IMR-90 (cell line): ENCODE data around the gene NSUN4. TPM values are rescaled to one million over a fixed set of nuclear protein-coding genes. Genes with fewer than 3 reads are reported as not detected.
A peak's percentile ranks its signal among the peaks of the same experiment; 100 is the strongest.

ENCODE experiments used
- ATAC-seq: fragments of 200-7000 bp; cut with Tn5 transposase; 2 replicates; pipeline ENCODE4 v1.9.1; 2020; ENCODE audit warnings: low read depth, mild to moderate bottlenecking, moderate library complexity
- BruUV-seq: library from RNA; stranded (reverse); fragments of 400-500 nt; replicated peaks from 2 replicates; lab custom pipeline; 2021; lab: Mats Ljungman, UMichigan
- CTCF ChIA-PET: fragments of 300-600 bp; formaldehyde crosslinking; extraction: SDS; loops from one replicate; lab custom pipeline; 2021; ENCODE audit warnings: antibody characterized with exemption; lab: Yijun Ruan, JAX
- POLR2A ChIA-PET: fragments of 300-600 bp; sonication (Branson Sonifier 250); formaldehyde crosslinking; loops from one replicate; lab custom pipeline; 2022; ENCODE audit warnings: antibody characterized with exemption; ENCODE audit not compliant: unreplicated experiment; lab: Charles Lee
- DNase-seq: peaks from one replicate; pipeline ENCODE4 v3.0.0; 2013
- H2AFZ ChIP-seq: replicated peaks from 2 replicates; pipeline ENCODE3; 2013; ENCODE audit warnings: low read length, mild to moderate bottlenecking; ENCODE audit not compliant: poor library complexity
- H2AK5ac ChIP-seq: 2 replicates; pipeline ENCODE4 v1.6.1; 2013; ENCODE audit warnings: low read depth, low read length, inconsistent platforms
- H2AK9ac ChIP-seq: replicated peaks from 2 replicates; pipeline ENCODE3; 2013; ENCODE audit warnings: mild to moderate bottlenecking, low read depth, low read length, moderate library complexity; ENCODE audit not compliant: poor library complexity
- H2BK120ac ChIP-seq: 2 replicates; pipeline ENCODE4 v1.6.1; 2013; ENCODE audit warnings: low read depth, low read length, inconsistent platforms
- H2BK15ac ChIP-seq: 3 replicates; pipeline ENCODE4 v1.6.1; 2013; ENCODE audit warnings: low read depth, low read length, inconsistent platforms
- H2BK20ac ChIP-seq: 2 replicates; pipeline ENCODE4 v1.6.1; 2013; ENCODE audit warnings: low read depth, mild to moderate bottlenecking, inconsistent platforms, low read length, moderate library complexity
- H2BK5ac ChIP-seq: 2 replicates; pipeline ENCODE4 v1.6.1; 2013; ENCODE audit warnings: mild to moderate bottlenecking, low read depth, low read length, inconsistent platforms; ENCODE audit not compliant: poor library complexity, severe bottlenecking
- H3K14ac ChIP-seq: replicated peaks from 2 replicates; pipeline ENCODE4 v1.6.1; 2013; ENCODE audit warnings: low read depth, low read length, inconsistent platforms
- H3K18ac ChIP-seq: 2 replicates; pipeline ENCODE4 v1.6.1; 2013; ENCODE audit warnings: low read depth, low read length, control low read depth
- H3K23ac ChIP-seq: 2 replicates; pipeline ENCODE4 v1.6.1; 2013; ENCODE audit warnings: low read depth, low read length, inconsistent platforms
- H3K27ac ChIP-seq: 2 replicates; pipeline ENCODE4 v1.5.1; 2013; ENCODE audit warnings: mild to moderate bottlenecking, control low read depth, low read length; ENCODE audit not compliant: insufficient read depth
- H3K27me3 ChIP-seq: 2 replicates; pipeline ENCODE4 v1.6.1; 2013; ENCODE audit warnings: low read length; ENCODE audit not compliant: control insufficient read depth, insufficient read depth
- H3K36me3 ChIP-seq: 2 replicates; pipeline ENCODE4 v1.6.1; 2013; ENCODE audit warnings: low read length, mixed read lengths; ENCODE audit not compliant: control insufficient read depth, insufficient read depth
- H3K4ac ChIP-seq: 2 replicates; pipeline ENCODE4 v1.6.1; 2013; ENCODE audit warnings: low read depth, low read length, inconsistent platforms
- H3K4me1 ChIP-seq: 2 replicates; pipeline ENCODE4 v1.6.1; 2013; ENCODE audit warnings: low read length, mixed read lengths; ENCODE audit not compliant: control insufficient read depth, insufficient read depth
- H3K4me2 ChIP-seq: 2 replicates; pipeline ENCODE4 v1.6.1; 2013; ENCODE audit warnings: low read depth, mild to moderate bottlenecking, control low read depth, low read length, moderate library complexity
- H3K4me3 ChIP-seq: 2 replicates; pipeline ENCODE4 v1.5.1; 2013; ENCODE audit warnings: low read depth, mild to moderate bottlenecking, control low read depth, low read length, moderate library complexity; ENCODE audit not compliant: insufficient read depth
- H3K56ac ChIP-seq: 2 replicates; pipeline ENCODE4 v1.6.1; 2013; ENCODE audit warnings: low read length, inconsistent platforms; ENCODE audit not compliant: insufficient read depth; ENCODE audit errors: extremely low read depth
- H3K79me1 ChIP-seq, 2 experiments: 2 replicates each; pipeline ENCODE4 v1.6.1; 2013; ENCODE audit warnings: low read length in 2 of 2, inconsistent platforms in 1 of 2, low read depth in 1 of 2
- H3K9ac ChIP-seq: 2 replicates; pipeline ENCODE4 v1.6.1; 2013; ENCODE audit warnings: low read depth, low read length, control low read depth
- H3K9me1 ChIP-seq: 2 replicates; pipeline ENCODE4 v1.6.1; 2013; ENCODE audit warnings: low read length, inconsistent platforms; ENCODE audit not compliant: insufficient read depth
- H3K9me3 ChIP-seq: 2 replicates; pipeline ENCODE4 v1.6.1; 2013; ENCODE audit warnings: low read length; ENCODE audit not compliant: control insufficient read depth, insufficient read depth
- H4K20me1 ChIP-seq: 2 replicates; pipeline ENCODE4 v1.6.1; 2013; ENCODE audit warnings: low read length, inconsistent platforms; ENCODE audit not compliant: insufficient read depth
- H4K5ac ChIP-seq: 2 replicates; pipeline ENCODE4 v1.6.1; 2013; ENCODE audit warnings: mild to moderate bottlenecking, low read depth, low read length, control low read depth
- H4K8ac ChIP-seq, 2 experiments: 2 replicates each; pipeline ENCODE4 v1.6.1; 2013; ENCODE audit warnings: low read depth in 2 of 2, low read length in 2 of 2, control low read depth in 1 of 2, inconsistent platforms in 1 of 2
- H4K91ac ChIP-seq: 2 replicates; pipeline ENCODE4 v1.6.1; 2013; ENCODE audit warnings: low read depth, low read length, inconsistent platforms; ENCODE audit not compliant: insufficient read depth
- BHLHE40 ChIP-seq: fragments of 150-350 bp; IDR thresholded peaks from 2 replicates; pipeline ENCODE4 v1.6.1; 2016; ENCODE audit warnings: mild to moderate bottlenecking, low read depth, low read length
- CHD1 ChIP-seq: IDR thresholded peaks from 2 replicates; pipeline ENCODE4 v1.6.1; 2012; ENCODE audit warnings: low read depth, low read length, improper control_type of control experiment
- CTCF ChIP-seq: conservative IDR thresholded peaks from 2 replicates; pipeline ENCODE4 v1.5.1; 2012; ENCODE audit warnings: mild to moderate bottlenecking, low read depth, low read length, improper control_type of control experiment
- MAZ ChIP-seq: IDR thresholded peaks from 2 replicates; pipeline ENCODE4 v1.6.1; 2012; ENCODE audit warnings: low read depth, mild to moderate bottlenecking, low read length, improper control_type of control experiment, moderate library complexity, borderline replicate concordance
- NFE2L2 ChIP-seq: fragments of 150-350 bp; IDR thresholded peaks from 2 replicates; pipeline ENCODE4 v1.6.1; 2016; ENCODE audit warnings: low read depth, mild to moderate bottlenecking, low read length
- RFX5 ChIP-seq: IDR thresholded peaks from 2 replicates; pipeline ENCODE4 v1.8.0; 2012; ENCODE audit warnings: low read depth, mild to moderate bottlenecking, low read length, moderate library complexity
- WGBS, 2 experiments: methylation state at CpG; one replicate each; pipeline versions ENCODE4 v1.1.5 to v1.1.7; 2013; ENCODE audit warnings: missing lambda C conversion rate in 2 of 2; ENCODE audit not compliant: insufficient read length in 1 of 2; ENCODE audit errors: extremely low coverage in 2 of 2; 5-methylcytosine and 5-hydroxymethylcytosine counted together
- dilution Hi-C: fragments of 300-500 bp; cut with HindIII; formaldehyde crosslinking; loops from one replicate; pipeline ENCODE4 v1.14.3; 2018; ENCODE audit warnings: low sequenced_read_pairs; ENCODE audit not compliant: unreplicated experiment
- in situ Hi-C: fragments of 300-500 bp; cut with MboI; formaldehyde crosslinking; loops from 3 replicates; pipeline ENCODE4 v1.14.3; 2019; ENCODE audit warnings: low sequenced_read_pairs, inconsistent platforms, mixed read lengths
- intact Hi-C: fragments of 100-400 bp; cut with micrococcal nuclease; formaldehyde crosslinking; loops from 2 replicates; pipeline ENCODE4 v1.10.0; 2022
- polyA plus RNA-seq, 3 experiments: library from polyadenylated mRNA; depleted of rRNA; stranded (reverse); fragments of >200 nt; gene quantifications; 2 replicates each; pipeline ENCODE4 v1.2.3, GENCODE V29; 2012; ENCODE audit warnings: low replicate concordance in 1 of 3
- total RNA-seq: library from RNA; depleted of rRNA; stranded (reverse); fragments of >200 nt; gene quantifications from 2 replicates; pipeline ENCODE4 v1.2.3, GENCODE V29; 2012

Gene NSUN4
- total and polyA plus RNA-seq, 2 of the 4 experiments (the other 2 are of a cell fraction): 10.9 to 13.0 TPM

- no peak overlapping the region for H2AK5ac ChIP-seq
- H3K4ac ChIP-seq: no peak overlapping the region
- ChIA-PET CTCF (interaction anchor here (0.7 to 1.2 kb wide), 2 partner anchors 18 to 39 kb away, joined by 5 to 6 read pairs; no protein-coding TSS in a partner anchor), POLR2A (no interaction called here)
- BruUV-seq: no TSS peak
- H3K4me2 ChIP-seq: no peak overlapping the region; the same call in 1 of the 2 replicates
- H3K4me1 ChIP-seq: no peaks in the 10 kb centered on the region
- H3K18ac ChIP-seq: no peak overlapping the region
- in situ Hi-C loops: no loop called here
- H4K5ac ChIP-seq: no peak overlapping the region
- no peak overlapping the region for H2BK120ac ChIP-seq
- no peak overlapping the region for H3K4me3 ChIP-seq
- no peak overlapping the region for H2AFZ ChIP-seq
- H3K27ac ChIP-seq: no peak overlapping the region
- dilution Hi-C loops: no loop called here
- no peak overlapping the region for H2BK15ac ChIP-seq
- peak overlapping the region; percentile 21 for H2BK5ac ChIP-seq
- H4K8ac ChIP-seq: no peak overlapping the region
- 0 out of 2 replicates have a peak, but pooled peaks cover 3% of the 10 kb centered on the region for H3K9me1 ChIP-seq
- TF ChIP-seq RFX5 (no peak), CTCF (no peak), CHD1 (no peak), MAZ (no peak), BHLHE40 (no peak), NFE2L2 (peak; percentile 48)
- ATAC-seq (peak; percentile 96), DNase-seq (peak; percentile 72)
- no peak overlapping the region for H2BK20ac ChIP-seq
- no peaks in the 10 kb centered on the region for H3K79me1 ChIP-seq
- H3K36me3 ChIP-seq: peaks cover 35% of the 10 kb centered on the region
- WGBS, 2 experiments: no CpG with 5 or more reads among the region's 3 CpGs
- H2AK9ac ChIP-seq: no peak overlapping the region
- H3K27me3 ChIP-seq: no peaks in the 10 kb centered on the region
- no peak overlapping the region for H3K56ac ChIP-seq
- no peaks in the 10 kb centered on the region; the same call in none of the 2 replicates for H4K20me1 ChIP-seq
- no peak overlapping the region for H3K14ac ChIP-seq
- intact Hi-C loops: no loop called here
- no peak overlapping the region for H4K91ac ChIP-seq
- no peak overlapping the region for H3K23ac ChIP-seq
- H3K9me3 ChIP-seq: no peaks in the 10 kb centered on the region
- no peak overlapping the region for H3K9ac ChIP-seq
These were observed 24.8 kb upstream of the NSUN4 start for GRCh38 chr1:46315669-46316403.
